Body of pancreas (tissue), 4 donors: ENCODE results near the gene ART1. TPM values are rescaled to one million over a fixed set of nuclear protein-coding genes. Genes with fewer than 3 reads are reported as not detected.
"Not testable (repeated sequence)": the region's sequence is repeated elsewhere in the genome, so short reads cannot be mapped to it uniquely, and the experiment has no call there.

Experiments
- ATAC-seq: fragments of 150-250 bp; one replicate; pipeline ENCODE4 v1.9.1; 2016
- DNase-seq, 4 donors: peaks; one replicate each; pipeline ENCODE4 v3.0.0-alpha.2; 2019
- H3K27ac ChIP-seq, 4 donors: fragments of 200-600 bp; sonication (generic); 1 replicate in 3 of 4; 2 replicates in 1 of 4; pipeline versions ENCODE4 v1.5.1 to v1.6.1; 2016 to 2019; ENCODE audit warnings: mild to moderate bottlenecking in 1 of 4, mixed read lengths in 1 of 4, moderate library complexity in 1 of 4
- H3K27me3 ChIP-seq, 2 donors: fragments of 200-600 bp; sonication (generic); one replicate each; pipeline ENCODE4 v1.6.0; 2016; ENCODE audit warnings: mild to moderate bottlenecking in 1 of 2
- H3K36me3 ChIP-seq, 2 donors: fragments of 200-600 bp; sonication (generic); replicated peaks in 1 of 2; 2 replicates each; pipeline ENCODE4 v1.5.1; 2016; ENCODE audit warnings: low read depth in 2 of 2; ENCODE audit not compliant: insufficient read depth in 1 of 2
- H3K4me1 ChIP-seq: fragments of 200-600 bp; sonication (generic); one replicate; pipeline ENCODE4 v1.6.0; 2016
- H3K4me3 ChIP-seq, 2 donors: fragments of 200-600 bp; sonication (generic); 1 replicate in 1 of 2; 2 replicates in 1 of 2; pipeline ENCODE4 v1.5.1; 2016 to 2019
- H3K9me3 ChIP-seq, 3 donors: fragments of 200-600 bp; sonication (generic); 1 replicate in 2 of 3; 2 replicates in 1 of 3; pipeline ENCODE4 v1.5.1; 2016
- POLR2A ChIP-seq, 3 donors: fragments of 450-650 bp; IDR thresholded peaks; one replicate each; pipeline ENCODE4 v1.6.1; 2016; ENCODE audit warnings: antibody characterized with exemption in 3 of 3, mild to moderate bottlenecking in 2 of 3
- WGBS, 2 donors: methylation state at CpG; one replicate each; pipeline ENCODE4 v1.1.5; 2017; 5-methylcytosine and 5-hydroxymethylcytosine counted together
- intact Hi-C: fragments of 100-400 bp; cut with DNase I; formaldehyde crosslinking; loops from one replicate; pipeline ENCODE4 v1.15.1; 2023
- total RNA-seq, 2 donors: library from RNA; depleted of rRNA; stranded (reverse); fragments of >200 nt; gene quantifications; one replicate each; pipeline ENCODE4 v1.1.0, GENCODE V29; 2016
- TF ChIP-seq, protein P1 (sequence below), 7 experiments: fragments of 450-650 bp in 4 of 7; fragments of 200-600 bp in 3 of 7; sonication (generic) in 3 of 7; IDR thresholded peaks; one replicate each; pipeline ENCODE4 v1.5.1; 2016 to 2019; ENCODE audit warnings: antibody characterized with exemption in 7 of 7

Gene ART1
- total RNA-seq, 2 donors from 2014 or later: not detected

GRCh38 chr11:3655547-3655946 lies 10.6 kb downstream of the ART1 start:
- DNase-seq (peak in 1 of 4 donors; percentile 1), ATAC-seq (no peak)
- intact Hi-C loops: no loop called here
- H3K9me3 ChIP-seq: no peaks in the 10 kb centered on the region
- H3K4me3 ChIP-seq: no peak overlapping the region
- TF ChIP-seq POLR2A (IDR thresholded peaks at IDR 0.05): no peak
- TF ChIP-seq, protein P1, sequence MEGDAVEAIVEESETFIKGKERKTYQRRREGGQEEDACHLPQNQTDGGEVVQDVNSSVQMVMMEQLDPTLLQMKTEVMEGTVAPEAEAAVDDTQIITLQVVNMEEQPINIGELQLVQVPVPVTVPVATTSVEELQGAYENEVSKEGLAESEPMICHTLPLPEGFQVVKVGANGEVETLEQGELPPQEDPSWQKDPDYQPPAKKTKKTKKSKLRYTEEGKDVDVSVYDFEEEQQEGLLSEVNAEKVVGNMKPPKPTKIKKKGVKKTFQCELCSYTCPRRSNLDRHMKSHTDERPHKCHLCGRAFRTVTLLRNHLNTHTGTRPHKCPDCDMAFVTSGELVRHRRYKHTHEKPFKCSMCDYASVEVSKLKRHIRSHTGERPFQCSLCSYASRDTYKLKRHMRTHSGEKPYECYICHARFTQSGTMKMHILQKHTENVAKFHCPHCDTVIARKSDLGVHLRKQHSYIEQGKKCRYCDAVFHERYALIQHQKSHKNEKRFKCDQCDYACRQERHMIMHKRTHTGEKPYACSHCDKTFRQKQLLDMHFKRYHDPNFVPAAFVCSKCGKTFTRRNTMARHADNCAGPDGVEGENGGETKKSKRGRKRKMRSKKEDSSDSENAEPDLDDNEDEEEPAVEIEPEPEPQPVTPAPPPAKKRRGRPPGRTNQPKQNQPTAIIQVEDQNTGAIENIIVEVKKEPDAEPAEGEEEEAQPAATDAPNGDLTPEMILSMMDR (IDR thresholded peaks at IDR 0.05): no peak
- no peaks in the 10 kb centered on the region for H3K36me3 ChIP-seq
- no peaks in the 10 kb centered on the region for H3K27me3 ChIP-seq
- 80 to 83% methylated on average over 2 to 3 of the region's 3 CpGs for WGBS, 2 donors
- no peaks in the 10 kb centered on the region for H3K4me1 ChIP-seq
- H3K27ac ChIP-seq: no peak overlapping the region

DNA sequence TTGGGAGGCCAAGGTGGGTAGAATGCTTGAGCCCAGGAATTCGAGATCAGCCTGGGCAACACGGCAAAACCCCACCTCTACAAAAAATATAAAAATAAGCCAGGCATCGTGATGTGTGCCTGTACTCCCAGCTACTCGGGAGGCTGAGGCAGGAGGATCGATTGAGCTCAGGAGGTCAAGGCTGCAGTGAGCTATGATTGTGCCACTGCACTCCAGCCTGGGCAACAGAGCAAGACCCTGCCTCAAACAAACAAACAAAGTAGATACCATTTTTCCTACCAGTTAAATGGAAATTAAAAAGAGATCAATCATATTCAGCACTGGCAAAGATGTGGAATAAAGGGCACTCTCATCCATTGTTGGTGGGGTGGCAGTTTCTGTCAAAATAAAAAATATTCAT lies 12.4 kb downstream of the ART1 start:
- H3K36me3 ChIP-seq, intact Hi-C loops, H3K27ac ChIP-seq, ATAC-seq, H3K9me3 ChIP-seq, H3K4me3 ChIP-seq, DNase-seq, H3K27me3 ChIP-seq, H3K4me1 ChIP-seq: not testable (repeated sequence)
- WGBS, 2 donors: 64 to 71% methylated on average over 5 of the region's 5 CpGs

DNA sequence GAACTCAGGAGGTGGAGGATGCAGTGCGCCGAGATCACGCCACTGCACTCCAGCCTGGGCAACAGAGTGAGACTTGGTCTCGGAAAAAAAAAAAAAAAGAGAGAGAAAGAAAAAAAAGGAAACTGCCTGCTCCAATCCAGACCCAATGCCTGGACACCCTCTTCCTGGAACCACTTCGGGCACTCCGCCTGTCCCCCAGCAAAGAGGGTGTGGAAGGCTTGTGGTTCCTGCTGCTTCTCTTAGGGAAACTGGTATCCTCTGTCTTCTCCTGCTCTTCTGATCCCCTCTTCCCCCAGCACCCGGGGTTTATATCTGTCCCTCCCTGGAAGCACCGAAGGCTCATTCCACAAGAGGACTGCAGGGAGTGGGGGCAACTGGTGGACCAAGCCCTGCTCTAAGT lies 13.3 kb downstream of the ART1 start:
- H3K27me3 ChIP-seq: no peaks in the 10 kb centered on the region
- WGBS, 2 donors: 88 to 90% methylated on average over 8 of the region's 8 CpGs
- DNase-seq (peak in 1 of 4 donors; percentile 2), ATAC-seq (no peak)
- no peaks in the 10 kb centered on the region for H3K9me3 ChIP-seq
- no peak overlapping the region for H3K4me3 ChIP-seq
- no peaks in the 10 kb centered on the region for H3K36me3 ChIP-seq
- TF ChIP-seq, protein P1 (IDR thresholded peaks at IDR 0.05): no peak
- no peak for TF ChIP-seq POLR2A (IDR thresholded peaks at IDR 0.05)
- intact Hi-C loops: no loop called here
- no peak overlapping the region for H3K27ac ChIP-seq
- H3K4me1 ChIP-seq: no peaks in the 10 kb centered on the region

DNA sequence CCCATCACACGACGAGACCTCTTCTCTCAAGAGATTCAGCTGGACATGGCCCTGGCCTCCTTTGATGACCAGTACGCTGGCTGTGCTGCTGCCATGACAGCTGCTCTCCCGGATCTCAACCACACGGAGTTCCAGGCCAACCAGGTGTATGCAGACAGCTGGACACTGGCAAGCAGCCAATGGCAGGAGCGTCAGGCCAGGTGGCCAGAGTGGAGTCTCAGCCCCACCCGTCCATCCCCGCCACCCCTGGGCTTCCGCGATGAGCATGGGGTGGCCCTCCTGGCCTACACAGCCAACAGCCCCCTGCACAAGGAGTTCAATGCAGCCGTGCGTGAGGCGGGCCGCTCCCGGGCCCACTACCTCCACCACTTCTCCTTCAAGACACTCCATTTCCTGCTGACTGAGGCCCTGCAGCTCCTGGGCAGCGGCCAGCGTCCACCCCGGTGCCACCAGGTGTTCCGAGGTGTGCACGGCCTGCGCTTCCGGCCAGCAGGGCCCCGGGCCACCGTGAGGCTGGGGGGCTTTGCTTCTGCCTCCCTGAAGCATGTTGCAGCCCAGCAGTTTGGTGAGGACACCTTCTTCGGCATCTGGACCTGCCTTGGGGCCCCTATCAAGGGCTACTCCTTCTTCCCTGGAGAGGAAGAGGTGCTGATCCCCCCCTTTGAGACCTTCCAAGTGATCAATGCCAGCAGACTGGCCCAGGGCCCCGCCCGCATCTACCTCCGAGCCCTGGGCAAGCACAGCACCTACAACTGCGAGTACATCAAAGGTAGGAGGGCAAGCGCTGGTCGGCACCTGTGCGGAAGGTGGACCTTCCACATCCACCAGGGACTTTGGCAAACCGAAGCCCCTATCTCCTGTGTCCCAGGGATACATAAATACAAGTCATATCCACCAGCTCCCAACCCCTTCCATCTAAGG lies 14.9 kb downstream of the ART1 start:
- WGBS, 2 donors: 85 to 93% methylated on average over 11 to 33 of the region's 33 CpGs
- Histone ChIP-seq H3K27me3 (no peaks in the 10 kb centered on the region), H3K9me3 (no peaks in the 10 kb centered on the region), H3K4me1 (no peaks in the 10 kb centered on the region), H3K4me3 (no peak overlapping the region), H3K36me3 (no peaks in the 10 kb centered on the region), H3K27ac (no peak overlapping the region)
- intact Hi-C loops: no loop called here
- ATAC-seq (no peak), DNase-seq (peak; percentile 26 to 61 (median 42))
- TF ChIP-seq POLR2A (IDR thresholded peaks at IDR 0.05): no peak
- TF ChIP-seq, protein P1 (IDR thresholded peaks at IDR 0.05): no peak

DNA sequence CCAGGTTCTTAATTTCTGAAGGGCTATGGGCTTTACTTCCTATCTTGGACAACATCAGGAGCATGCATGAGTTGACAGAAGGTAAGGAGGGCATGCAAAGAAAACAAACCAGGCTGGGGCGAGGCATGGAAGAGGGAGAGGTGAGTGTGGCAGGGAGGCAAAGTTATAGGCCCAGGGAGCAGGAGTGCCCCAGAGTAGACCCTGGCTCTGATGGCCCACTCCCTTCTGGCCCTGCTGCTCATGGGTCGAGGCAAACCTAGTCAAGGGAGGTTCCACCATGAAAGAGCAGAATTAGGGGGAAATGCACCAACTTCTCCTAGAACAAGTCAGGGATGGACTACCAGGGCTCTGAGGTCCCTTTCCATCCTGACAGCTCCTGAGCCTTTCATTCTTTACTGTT lies 16.0 kb downstream of the ART1 start:
- Histone ChIP-seq H3K27me3 (no peaks in the 10 kb centered on the region), H3K4me1 (no peaks in the 10 kb centered on the region), H3K9me3 (no peaks in the 10 kb centered on the region), H3K4me3 (no peak overlapping the region), H3K36me3 (no peaks in the 10 kb centered on the region), H3K27ac (no peak overlapping the region)
- DNase-seq (peak in 1 of 4 donors; percentile 2), ATAC-seq (no peak)
- TF ChIP-seq, protein P1 (IDR thresholded peaks at IDR 0.05): no peak
- no peak for TF ChIP-seq POLR2A (IDR thresholded peaks at IDR 0.05)
- WGBS, 2 donors: 86 to 100% methylated on average over 2 of the region's 2 CpGs
- intact Hi-C loops: no loop called here
